GM21367 (cell line): ENCODE measurements around the gene GPLD1.
"Not testable (repeated sequence)": the region's sequence is repeated elsewhere in the genome, so short reads cannot be mapped to it uniquely, and the experiment has no call there.

ENCODE experiments used
- ATAC-seq: cut with Tn5 transposase; IDR thresholded peaks from one replicate; pipeline ENCODE4 v1.9.1; 2021; ENCODE audit not compliant: unreplicated experiment

Gene GPLD1

GRCh38 chr6:24489470-24489869 lies at the start of gene GPLD1:
TSS of gene GPLD1 (minus strand) at chr6:24489578. CDS start at chr6:24489511, 67 bp downstream.
- no peak for ATAC-seq

GRCh38 chr6:24537771-24538385 lies 48.5 kb upstream of the GPLD1 start:
- no peak for ATAC-seq

- no peak for ATAC-seq
Observed at GRCh38 chr6:24537082-24537699, 47.8 kb upstream of the GPLD1 start.

GRCh38 chr6:24536466-24536865 lies 47.1 kb upstream of the GPLD1 start:
- no peak for ATAC-seq

- ATAC-seq = no peak
Observed at GRCh38 chr6:24535210-24535609, 45.8 kb upstream of the GPLD1 start.

GRCh38 chr6:24534329-24534728 lies 45.0 kb upstream of the GPLD1 start:
- no peak for ATAC-seq

- ATAC-seq = no peak
Observed at GRCh38 chr6:24529985-24530384, 40.6 kb upstream of the GPLD1 start.

- no peak for ATAC-seq
Observed at GRCh38 chr6:24524805-24525204, 35.4 kb upstream of the GPLD1 start.

- ATAC-seq = no peak
Observed at GRCh38 chr6:24524329-24524728, 35.0 kb upstream of the GPLD1 start.

- no peak for ATAC-seq
Observed at GRCh38 chr6:24522228-24523176, 33.1 kb upstream of the GPLD1 start.

GRCh38 chr6:24520929-24521546 lies 31.7 kb upstream of the GPLD1 start:
- ATAC-seq = peak; percentile 45

GRCh38 chr6:24517659-24518543 lies 28.5 kb upstream of the GPLD1 start:
- peak; percentile 71 for ATAC-seq

- ATAC-seq = peak; percentile 46
Observed at GRCh38 chr6:24513602-24514001, 24.2 kb upstream of the GPLD1 start.

- not testable (repeated sequence) for ATAC-seq
Observed at GRCh38 chr6:24511976-24512375, 22.6 kb upstream of the GPLD1 start.

- ATAC-seq = no peak
Observed at GRCh38 chr6:24506814-24507520, 17.6 kb upstream of the GPLD1 start.

GRCh38 chr6:24504649-24505586 lies 15.5 kb upstream of the GPLD1 start:
- no peak for ATAC-seq

GRCh38 chr6:24504287-24504648 lies 14.9 kb upstream of the GPLD1 start:
- ATAC-seq = no peak

- ATAC-seq = no peak
Observed at GRCh38 chr6:24501914-24502313, 12.5 kb upstream of the GPLD1 start.

GRCh38 chr6:24501374-24501773 lies 12.0 kb upstream of the GPLD1 start:
- no peak for ATAC-seq
